ENCODE results near the gene SLC12A2.

Gene SLC12A2

GRCh38 chr5:128097781-128098180 is 14.2 kb downstream of the SLC12A2 start:
- DNase-seq, result no peak

- no peak for DNase-seq
Observed at GRCh38 chr5:128099944-128100343, 16.4 kb downstream of the SLC12A2 start.

GRCh38 chr5:128100860-128101557 is 17.4 kb downstream of the SLC12A2 start:
- DNase-seq, result no peak

DNA sequence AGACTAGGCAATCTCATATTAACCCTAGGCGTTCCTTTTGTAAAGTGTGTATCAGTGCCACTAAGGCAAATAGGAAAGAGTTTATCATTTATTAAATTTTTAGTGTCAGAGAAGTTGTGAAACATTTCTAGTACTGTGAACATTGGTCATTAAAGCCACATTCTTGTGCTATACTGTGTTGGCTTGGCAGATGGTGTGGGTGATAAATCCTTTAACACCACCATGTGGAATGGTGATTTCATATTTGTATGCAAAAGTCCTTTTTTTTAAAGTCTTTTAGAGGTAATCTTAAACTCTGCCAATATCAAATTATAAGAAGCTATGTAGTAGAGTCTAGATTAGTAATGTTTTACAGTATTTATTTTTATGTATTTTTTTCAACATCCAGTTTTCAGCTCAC is 18.1 kb downstream of the SLC12A2 start:
- DNase-seq, result no peak

GRCh38 chr5:128105203-128105602 is 21.6 kb downstream of the SLC12A2 start:
- no peak for DNase-seq

GRCh38 chr5:128109138-128109537 is 25.6 kb downstream of the SLC12A2 start:
- no peak for DNase-seq

DNA sequence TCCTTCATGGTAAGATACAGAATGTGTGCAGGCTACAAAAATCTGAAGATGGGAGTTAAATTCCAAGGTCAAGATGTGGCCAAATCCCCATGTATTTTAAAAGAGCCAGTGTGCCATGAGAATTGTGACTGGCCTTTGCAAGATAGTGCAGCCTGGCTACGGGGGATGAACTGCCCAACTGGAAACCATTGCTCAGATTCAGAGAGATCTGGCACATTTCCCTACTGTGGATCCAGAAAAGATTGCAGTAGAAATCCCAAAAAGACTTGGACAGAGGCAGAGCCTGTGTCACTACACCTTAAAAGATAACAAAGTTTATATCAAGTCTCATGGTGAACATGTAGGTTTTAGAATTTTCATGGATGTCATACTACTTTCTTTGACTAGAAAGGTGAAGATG is 26.2 kb downstream of the SLC12A2 start:
- DNase-seq, result no peak

- no peak for DNase-seq
Observed at GRCh38 chr5:128111818-128112448, 28.4 kb downstream of the SLC12A2 start.

DNA sequence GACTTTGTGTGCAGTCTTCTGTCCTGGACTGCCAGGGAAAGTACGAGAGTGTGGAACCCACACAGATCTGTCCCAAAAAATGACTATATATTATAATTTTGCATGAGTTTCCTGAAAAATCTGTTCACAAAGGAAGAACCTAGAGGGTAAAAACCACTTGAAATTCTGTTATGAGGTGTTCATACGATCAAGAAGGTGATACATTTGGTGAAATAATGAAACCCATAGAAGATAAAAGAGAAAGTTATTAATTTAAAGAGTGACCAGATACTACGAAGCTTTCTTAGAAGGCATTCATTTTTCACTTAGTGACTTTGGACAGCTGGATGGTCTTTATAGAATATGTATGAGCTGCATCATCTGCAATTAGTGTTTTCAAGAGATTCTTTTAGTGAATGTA is 32.9 kb downstream of the SLC12A2 start:
- no peak for DNase-seq

GRCh38 chr5:128118214-128118613 is 34.6 kb downstream of the SLC12A2 start:
- no peak for DNase-seq

DNA sequence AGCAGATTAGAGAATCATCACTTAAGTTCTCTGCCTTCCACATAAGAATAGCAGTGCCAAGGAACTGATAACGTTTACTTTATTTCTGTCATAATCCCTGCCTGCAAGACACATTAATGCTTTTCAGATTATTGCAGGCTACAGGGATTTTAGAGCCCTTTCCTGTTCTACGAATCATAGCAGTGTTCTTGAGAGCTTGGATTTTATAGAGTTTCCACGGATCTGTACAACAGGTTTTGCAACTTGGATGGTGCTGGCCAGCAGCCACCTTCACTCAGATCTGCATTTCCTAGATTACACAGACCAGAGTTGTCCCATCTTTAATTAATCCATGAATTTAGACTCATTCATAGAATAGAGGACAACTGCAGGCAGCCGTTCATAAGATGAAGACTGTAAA is 38.1 kb downstream of the SLC12A2 start:
- DNase-seq, result no peak

- DNase-seq, result no peak
Observed at GRCh38 chr5:128123936-128124335, 40.4 kb downstream of the SLC12A2 start.

DNA sequence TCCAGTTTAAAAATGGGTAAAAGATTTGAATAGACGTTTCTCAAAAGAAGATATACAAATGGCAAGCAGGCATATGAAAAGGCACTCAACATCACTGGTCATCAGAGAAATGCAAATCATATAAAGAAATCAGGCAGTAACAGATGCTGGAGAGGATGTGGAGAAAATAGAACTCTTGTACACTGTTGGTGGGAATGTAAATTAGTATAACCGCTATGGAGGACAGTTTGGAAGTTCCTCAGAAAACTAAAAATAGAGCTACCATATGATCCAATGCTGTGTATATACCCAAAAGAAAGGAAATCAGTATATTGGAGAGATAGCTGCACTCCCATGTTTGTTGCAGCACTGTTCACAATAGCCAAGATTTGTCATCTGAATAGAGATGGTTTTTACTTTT is 42.7 kb downstream of the SLC12A2 start:
- no peak for DNase-seq

DNA sequence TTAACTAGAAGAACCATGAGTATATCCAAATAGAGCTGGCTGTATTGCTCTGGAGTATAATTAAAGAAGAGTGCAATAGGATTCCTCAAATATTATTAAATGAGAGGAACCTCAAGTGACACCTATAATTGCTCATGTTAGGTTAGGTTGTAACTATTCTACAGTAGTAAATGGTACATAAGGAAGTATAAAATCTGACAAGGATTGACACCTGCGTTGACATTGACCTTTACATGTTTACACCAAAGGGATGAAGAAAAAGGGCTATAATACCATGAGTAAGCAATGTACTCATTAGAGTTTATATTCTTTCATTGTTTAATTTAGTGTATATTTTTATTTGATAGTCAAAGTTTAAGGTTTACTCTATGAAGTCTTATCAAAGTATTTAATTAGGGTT is 48.9 kb downstream of the SLC12A2 start:
- no peak for DNase-seq

DNA sequence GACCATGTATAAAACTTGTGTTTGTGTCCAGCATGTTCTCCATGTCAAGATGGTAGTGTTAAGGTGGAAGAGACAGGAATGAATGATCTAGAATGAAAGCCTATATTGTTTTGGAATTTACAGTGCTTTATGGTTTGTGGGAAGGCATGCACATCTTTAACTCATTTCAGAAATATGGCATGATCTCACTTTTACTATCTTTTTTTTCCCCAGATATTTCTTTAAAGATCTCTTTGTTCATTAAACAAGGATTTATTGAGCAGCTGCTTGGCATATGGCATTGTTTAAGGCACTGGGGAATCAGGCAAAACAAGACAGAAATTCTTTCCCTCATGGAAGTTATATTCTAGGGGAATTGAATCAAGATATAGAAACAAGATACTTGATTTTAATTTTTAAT is 51.7 kb downstream of the SLC12A2 start:
- no peak for DNase-seq

- DNase-seq, result no peak
Observed at GRCh38 chr5:128143911-128144310, 60.3 kb downstream of the SLC12A2 start.

DNA sequence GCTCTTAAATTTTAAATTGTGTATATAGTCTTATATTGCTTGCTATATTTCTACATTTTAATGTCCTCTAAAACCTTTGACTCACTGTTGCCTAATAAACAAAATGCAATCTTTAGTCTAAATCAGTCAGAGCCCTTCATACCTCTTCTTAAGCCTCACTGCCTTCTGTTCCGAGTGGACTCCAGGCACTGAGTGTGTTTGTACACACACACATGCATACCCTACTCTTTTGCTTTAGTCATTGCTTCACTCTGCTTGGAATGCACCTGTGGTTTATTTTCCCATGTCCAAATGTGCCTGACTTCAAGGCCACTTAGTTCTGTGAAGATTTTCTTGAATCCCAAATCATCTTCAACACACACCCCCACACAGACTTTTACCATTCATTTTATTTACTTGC is 60.9 kb downstream of the SLC12A2 start:
- no peak for DNase-seq

DNA sequence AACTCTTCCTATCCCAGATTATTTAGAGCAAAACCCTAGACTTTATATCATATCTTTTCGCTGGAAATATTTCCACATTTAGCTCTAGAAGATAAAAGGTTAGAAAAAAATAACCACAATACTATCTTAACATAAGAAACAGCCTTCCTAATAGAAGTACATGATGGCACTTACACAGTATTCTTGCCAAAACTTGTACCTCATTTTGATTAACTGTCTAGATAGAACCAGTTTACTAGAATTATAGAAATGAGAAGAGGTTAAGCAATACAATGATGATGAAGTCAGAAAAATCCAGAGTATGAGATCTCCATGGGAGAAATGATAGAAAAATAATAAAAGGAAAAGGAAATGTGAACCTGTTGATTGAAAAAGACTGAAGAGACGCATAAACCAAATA is 63.1 kb downstream of the SLC12A2 start:
- no peak for DNase-seq

GRCh38 chr5:128154943-128155342 is 71.4 kb downstream of the SLC12A2 start:
- no peak for DNase-seq

GRCh38 chr5:128155776-128156175 is 72.2 kb downstream of the SLC12A2 start:
- DNase-seq, result no peak

DNA sequence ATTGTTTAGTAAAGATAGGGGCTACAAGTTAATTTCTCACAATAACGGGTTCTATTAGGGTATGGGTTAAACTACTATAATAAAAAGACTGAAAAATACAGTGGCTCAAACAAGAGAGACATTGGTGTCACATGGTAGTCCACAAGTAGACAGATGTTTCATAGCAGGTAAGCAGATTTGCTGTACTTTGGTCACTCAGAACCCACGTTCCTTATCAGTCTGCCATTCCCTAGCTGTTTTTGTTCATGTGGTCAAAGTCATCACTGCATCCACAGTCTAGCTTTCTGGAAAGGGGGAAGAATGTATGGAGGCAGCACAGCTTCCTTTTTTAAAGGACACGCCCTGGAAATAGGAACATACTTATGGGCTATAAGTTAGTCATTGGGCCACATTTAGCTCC is 73.0 kb downstream of the SLC12A2 start:
- DNase-seq, result no peak

DNA sequence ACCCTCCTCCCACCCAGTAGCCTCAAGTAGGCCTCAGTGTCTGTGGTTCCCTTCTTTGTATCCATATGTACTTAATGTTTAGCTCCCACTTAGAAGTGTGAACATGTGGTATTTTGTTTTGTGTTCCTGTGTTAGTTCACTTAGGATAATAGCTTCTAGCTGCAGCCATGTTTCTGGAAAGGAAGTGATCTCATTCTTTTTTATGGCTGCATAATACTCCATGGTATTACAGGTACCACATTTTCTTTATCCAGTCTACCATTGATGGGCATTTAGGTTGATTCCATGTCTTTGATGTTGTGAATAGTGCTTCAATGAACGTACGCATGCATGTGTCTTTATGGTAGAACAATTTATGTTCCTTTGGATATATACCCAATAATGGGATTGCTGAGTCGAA is 74.8 kb downstream of the SLC12A2 start:
- no peak for DNase-seq

GRCh38 chr5:128163991-128164390 is 80.4 kb downstream of the SLC12A2 start:
- no peak for DNase-seq

GRCh38 chr5:128169401-128170017 is 85.9 kb downstream of the SLC12A2 start:
- DNase-seq, result no peak

DNA sequence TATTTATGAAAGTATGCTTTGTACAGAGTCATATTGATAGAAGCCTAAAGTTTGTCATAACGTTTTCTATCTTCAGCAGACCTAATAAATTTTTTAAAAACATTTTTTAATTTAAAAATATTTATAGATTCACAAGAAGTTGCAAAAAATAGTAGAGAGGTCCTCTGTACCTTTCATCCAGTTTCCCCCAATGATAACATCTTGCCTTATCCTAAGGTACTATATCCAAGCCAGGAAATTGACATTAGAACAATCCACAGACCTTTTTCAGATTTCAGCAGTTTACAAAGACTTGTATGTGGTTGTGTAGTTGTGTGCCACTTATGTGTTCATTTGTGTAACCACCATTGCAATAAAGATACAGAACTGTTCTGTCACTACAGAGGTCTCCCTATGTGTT is 88.5 kb downstream of the SLC12A2 start:
- no peak for DNase-seq
